Measurements from ENCODE around the gene TDP2.

TDP2 gene, protein sequence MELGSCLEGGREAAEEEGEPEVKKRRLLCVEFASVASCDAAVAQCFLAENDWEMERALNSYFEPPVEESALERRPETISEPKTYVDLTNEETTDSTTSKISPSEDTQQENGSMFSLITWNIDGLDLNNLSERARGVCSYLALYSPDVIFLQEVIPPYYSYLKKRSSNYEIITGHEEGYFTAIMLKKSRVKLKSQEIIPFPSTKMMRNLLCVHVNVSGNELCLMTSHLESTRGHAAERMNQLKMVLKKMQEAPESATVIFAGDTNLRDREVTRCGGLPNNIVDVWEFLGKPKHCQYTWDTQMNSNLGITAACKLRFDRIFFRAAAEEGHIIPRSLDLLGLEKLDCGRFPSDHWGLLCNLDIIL

DNA sequence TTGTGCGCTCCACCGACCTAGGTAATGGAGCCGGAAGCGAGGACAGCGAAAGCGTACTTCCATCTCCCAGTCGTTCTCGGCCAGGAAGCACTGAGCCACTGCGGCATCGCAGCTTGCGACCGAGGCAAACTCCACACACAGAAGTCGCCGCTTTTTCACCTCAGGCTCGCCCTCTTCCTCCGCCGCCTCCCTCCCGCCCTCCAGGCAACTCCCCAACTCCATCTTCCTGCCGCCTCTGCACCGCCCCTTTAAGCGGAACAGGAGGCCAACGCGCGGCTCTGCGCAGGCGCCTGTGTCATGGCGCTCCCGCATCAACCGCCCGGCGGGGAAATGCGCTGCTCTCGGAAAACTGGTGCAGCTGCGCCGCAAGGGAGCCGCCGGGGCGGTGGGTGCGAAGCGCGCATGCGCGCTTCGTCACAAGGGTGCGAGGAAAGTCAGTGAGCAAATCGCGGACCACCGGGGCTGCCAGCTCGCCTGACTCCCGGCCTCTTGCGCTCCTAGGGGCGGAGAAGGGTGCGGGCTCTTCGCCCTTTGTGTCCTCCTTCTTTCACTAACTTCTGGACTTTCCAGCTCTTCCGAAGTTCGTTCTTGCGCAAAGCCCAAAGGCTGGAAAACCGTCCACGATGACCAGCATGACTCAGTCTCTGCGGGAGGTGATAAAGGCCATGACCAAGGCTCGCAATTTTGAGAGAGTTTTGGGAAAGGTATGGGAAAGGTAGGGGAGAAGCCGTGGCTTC lies at the start of gene TDP2, which contains the start of gene ACOT13:
Gene TDP2, minus strand, starts transcription at position 259 of the 737 bp plus-strand sequence. Its CDS starts 37 bp downstream, at position 222.
Gene ACOT13, plus strand, starts transcription at position 437 of the 737 bp plus-strand sequence. Its CDS starts 187 bp downstream, at position 624.
- peak; percentile 96 for DNase-seq (ENCODE audit: low spot score)
- TF ChIP-seq, protein P1, sequence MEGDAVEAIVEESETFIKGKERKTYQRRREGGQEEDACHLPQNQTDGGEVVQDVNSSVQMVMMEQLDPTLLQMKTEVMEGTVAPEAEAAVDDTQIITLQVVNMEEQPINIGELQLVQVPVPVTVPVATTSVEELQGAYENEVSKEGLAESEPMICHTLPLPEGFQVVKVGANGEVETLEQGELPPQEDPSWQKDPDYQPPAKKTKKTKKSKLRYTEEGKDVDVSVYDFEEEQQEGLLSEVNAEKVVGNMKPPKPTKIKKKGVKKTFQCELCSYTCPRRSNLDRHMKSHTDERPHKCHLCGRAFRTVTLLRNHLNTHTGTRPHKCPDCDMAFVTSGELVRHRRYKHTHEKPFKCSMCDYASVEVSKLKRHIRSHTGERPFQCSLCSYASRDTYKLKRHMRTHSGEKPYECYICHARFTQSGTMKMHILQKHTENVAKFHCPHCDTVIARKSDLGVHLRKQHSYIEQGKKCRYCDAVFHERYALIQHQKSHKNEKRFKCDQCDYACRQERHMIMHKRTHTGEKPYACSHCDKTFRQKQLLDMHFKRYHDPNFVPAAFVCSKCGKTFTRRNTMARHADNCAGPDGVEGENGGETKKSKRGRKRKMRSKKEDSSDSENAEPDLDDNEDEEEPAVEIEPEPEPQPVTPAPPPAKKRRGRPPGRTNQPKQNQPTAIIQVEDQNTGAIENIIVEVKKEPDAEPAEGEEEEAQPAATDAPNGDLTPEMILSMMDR (IDR thresholded peaks at IDR 0.05; ENCODE audit: borderline replicate concordance, control extremely low read depth, extremely low read depth, insufficient read depth, missing control alignments): no peak
- in situ Hi-C loops (cut with MboI; ENCODE audit: low sequenced_read_pairs, unreplicated experiment): no loop called here

DNA sequence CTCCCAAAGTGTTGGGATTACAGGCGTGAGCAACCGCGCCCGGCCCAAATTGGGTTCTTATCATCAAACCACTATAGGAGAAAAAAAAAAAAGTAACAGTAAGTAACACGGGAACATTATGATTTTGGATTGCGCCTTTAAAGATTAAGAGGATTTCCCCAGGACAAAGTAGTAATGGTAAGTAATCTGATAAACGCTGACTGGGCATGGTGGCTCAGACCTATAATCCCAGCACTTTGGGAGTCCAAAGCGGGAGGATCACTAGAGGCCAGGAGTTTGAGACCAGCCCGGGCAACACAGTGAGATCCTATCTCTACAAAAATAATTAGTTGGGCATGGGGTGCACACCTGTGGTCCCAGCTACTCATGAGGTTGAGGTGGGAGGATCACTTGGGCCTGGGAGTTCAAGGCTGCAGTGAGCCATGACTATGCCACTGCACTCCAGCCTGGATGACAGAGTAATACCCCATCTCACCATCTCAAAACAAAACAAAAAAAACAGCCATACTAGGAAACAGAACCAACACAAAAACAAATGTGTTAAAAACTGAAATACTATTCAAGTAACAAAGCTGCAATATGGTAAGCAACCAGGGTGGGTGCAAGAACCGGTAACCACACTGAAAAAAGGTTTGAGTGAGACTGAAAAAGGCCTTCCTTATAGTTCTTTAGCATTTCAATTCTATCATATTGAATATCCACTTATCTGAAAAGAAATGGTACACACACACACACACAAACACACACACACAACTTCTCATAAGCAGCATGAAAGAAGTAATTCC lies 44.0 kb upstream of the TDP2 start:
- DNase-seq (ENCODE audit: low spot score): no peak
- in situ Hi-C loops (cut with MboI; ENCODE audit: low sequenced_read_pairs, unreplicated experiment): no loop called here
- TF ChIP-seq, protein P1 (IDR thresholded peaks at IDR 0.05; ENCODE audit: borderline replicate concordance, control extremely low read depth, extremely low read depth, insufficient read depth, missing control alignments): no peak

GRCh38 chr6:24709014-24709711 lies 42.5 kb upstream of the TDP2 start:
- in situ Hi-C loops (cut with MboI; ENCODE audit: low sequenced_read_pairs, unreplicated experiment): no loop called here
- TF ChIP-seq, protein P1 (IDR thresholded peaks at IDR 0.05; ENCODE audit: borderline replicate concordance, control extremely low read depth, extremely low read depth, insufficient read depth, missing control alignments): no peak
- no peak for DNase-seq (ENCODE audit: low spot score)

DNA sequence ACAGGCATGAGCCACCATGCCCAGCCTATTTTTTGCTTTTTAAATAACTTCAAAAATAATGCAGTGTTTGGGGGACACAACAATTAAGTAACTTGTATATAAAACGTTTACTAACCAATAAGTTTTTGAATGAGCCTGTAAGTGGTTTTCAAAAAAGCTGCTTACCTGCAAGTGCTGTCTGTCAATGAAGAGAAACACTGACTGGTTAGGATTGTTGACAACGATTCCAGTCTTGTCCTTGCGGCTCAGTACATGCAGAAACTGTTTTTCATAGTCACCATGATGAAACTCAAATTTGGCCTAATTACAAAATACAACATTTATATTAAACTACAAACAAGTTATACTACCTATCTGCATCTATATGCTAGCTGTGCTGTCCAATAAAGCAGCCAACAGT lies 41.9 kb upstream of the TDP2 start:
- TF ChIP-seq, protein P1 (IDR thresholded peaks at IDR 0.05; ENCODE audit: borderline replicate concordance, control extremely low read depth, extremely low read depth, insufficient read depth, missing control alignments): no peak
- in situ Hi-C loops (cut with MboI; ENCODE audit: low sequenced_read_pairs, unreplicated experiment): no loop called here
- DNase-seq (ENCODE audit: low spot score): no peak

DNA sequence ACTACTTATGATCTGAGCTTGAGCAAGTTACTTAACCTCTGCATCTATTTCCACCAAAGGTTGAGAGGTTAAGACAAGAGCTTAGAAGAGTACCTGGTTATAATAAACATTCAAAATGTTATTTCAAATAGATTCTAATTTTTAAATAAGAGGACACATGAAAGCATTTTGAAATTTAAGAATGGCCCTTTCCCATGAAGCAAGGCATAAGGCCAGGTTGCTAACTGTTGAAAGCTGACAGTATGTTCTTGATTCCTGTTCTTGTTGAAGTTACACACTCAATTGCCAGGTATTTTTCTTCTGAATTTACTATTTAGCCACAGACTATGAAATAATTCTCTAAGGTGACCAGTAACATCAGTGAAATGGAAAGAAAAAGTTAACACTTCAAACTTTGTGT lies 37.8 kb upstream of the TDP2 start:
- TF ChIP-seq, protein P1 (IDR thresholded peaks at IDR 0.05; ENCODE audit: borderline replicate concordance, control extremely low read depth, extremely low read depth, insufficient read depth, missing control alignments): no peak
- in situ Hi-C loops (cut with MboI; ENCODE audit: low sequenced_read_pairs, unreplicated experiment): no loop called here
- no peak for DNase-seq (ENCODE audit: low spot score)
